Measurements from ENCODE around the gene AHCYL2. TPM values are rescaled to one million over a fixed set of nuclear protein-coding genes. Genes with fewer than 3 reads are reported as not detected.

AHCYL2 gene
- total RNA-seq, 1 experiment from 2014 or later, result 23.2 TPM

GRCh38 chr7:129245533-129245932 lies 20.7 kb downstream of the AHCYL2 start:
- Mint-ChIP-seq H3K4me3 (no peak overlapping the region), H3K27me3 (ENCODE audit: low read depth) (no peaks in the 10 kb centered on the region), H3K27ac (no peak overlapping the region), H3K9me3 (peaks cover 5 to 8% of the 10 kb centered on the region in 2 experiments; a peak in 3 of 5 replicates), H3K36me3 (ENCODE audit: insufficient read depth in 1 of 3, low read depth in 3 of 3) (peaks cover 10 to 19% (median 10%) of the 10 kb centered on the region in 3 experiments; a peak in 6 of 7 replicates), H3K4me1 (peaks cover 1 to 6% of the 10 kb centered on the region in 2 experiments; a peak in 3 of 4 replicates)
- Histone ChIP-seq H2BK120ac (ENCODE audit: low read depth, low read length, poor library complexity, severe bottlenecking) (no peak overlapping the region), H2BK15ac (ENCODE audit: low read depth, low read length) (no peak overlapping the region), H3K14ac (ENCODE audit: insufficient read depth, low read length) (no peak overlapping the region), H3K4ac (ENCODE audit: low read depth, low read length) (no peak overlapping the region), H2BK20ac (ENCODE audit: low read depth, low read length, poor library complexity, severe bottlenecking) (no peak overlapping the region), H3K18ac (ENCODE audit: insufficient read length, low read depth, low read length) (no peak overlapping the region), H3K4me2 (ENCODE audit: insufficient read depth, insufficient read length, low read length) (no peak overlapping the region), H4K91ac (ENCODE audit: insufficient read length, low read depth, low read length) (no peak overlapping the region), H3K56ac (ENCODE audit: insufficient read length, low read depth, low read length) (no peak overlapping the region), H3K4me1 (ENCODE audit: insufficient read depth, low read length) (no peaks in the 10 kb centered on the region), H3K23me2 (ENCODE audit: insufficient read length, low read depth, low read length, poor library complexity, severe bottlenecking) (no peaks in the 10 kb centered on the region), H3K79me2 (ENCODE audit: insufficient read depth, low read length) (no peaks in the 10 kb centered on the region), H4K8ac (replicated peaks; ENCODE audit: insufficient read length, low read depth, low read length) (no peak overlapping the region), H2AK5ac (ENCODE audit: insufficient read length, low read length) (no peak overlapping the region), H3T11ph (ENCODE audit: low read length) (no peak overlapping the region), H2BK5ac (ENCODE audit: insufficient read length, low read length) (no peak overlapping the region), H3K27me3 (ENCODE audit: insufficient read depth, low read length) (no peaks in the 10 kb centered on the region), H3K9ac (ENCODE audit: extremely low read depth, insufficient read length, low read length) (no peak overlapping the region), H3K79me1 (ENCODE audit: insufficient read depth, low read depth, low read length, poor library complexity, severe bottlenecking) (no peaks in the 10 kb centered on the region), H3K27ac (ENCODE audit: insufficient read length, low read depth, low read length) (no peak overlapping the region), H2AFZ (ENCODE audit: low read length) (no peak overlapping the region), H4K5ac (ENCODE audit: insufficient read length, low read depth, low read length) (no peak overlapping the region), H4K20me1 (ENCODE audit: control insufficient read depth, insufficient read depth, insufficient read length) (no peaks in the 10 kb centered on the region), H2BK12ac (ENCODE audit: insufficient read length, low read depth, low read length) (no peak overlapping the region), H3K23ac (ENCODE audit: insufficient read length, low read depth, low read length) (no peak overlapping the region), H3K9me3 (ENCODE audit: control insufficient read depth, low read depth, low read length) (no peaks in the 10 kb centered on the region)
- no CpG with 5 or more reads among the region's 3 CpGs for WGBS (ENCODE audit: extremely low coverage, insufficient read length, low lambda C conversion rate)
- TF ChIP-seq CTCF (conservative IDR thresholded peaks at IDR 0.05), result no peak
- DNase-seq, result no peak

Data from H9 (cell line).